Lower leg skin (tissue), 4 donors: ENCODE results near the gene IDH3G. TPM values are rescaled to one million over a fixed set of nuclear protein-coding genes. Genes with fewer than 3 reads are reported as not detected.
A peak's percentile ranks its signal among the peaks of the same experiment; 100 is the strongest.

Source experiments
- DNase-seq, 2 donors: peaks; one replicate each; pipeline ENCODE4 v3.0.0-alpha.2; 2019; ENCODE audit warnings: low spot score in 2 of 2
- H3K4me3 ChIP-seq: fragments of 200-600 bp; sonication (generic); 2 replicates; pipeline ENCODE4 v1.5.1; 2017; ENCODE audit warnings: mild to moderate bottlenecking, low read depth; ENCODE audit not compliant: poor library complexity, severe bottlenecking
- POLR2A ChIP-seq, 2 donors: fragments of 450-650 bp; IDR thresholded peaks; one replicate each; pipeline ENCODE4 v1.6.1; 2016 to 2017; ENCODE audit warnings: antibody characterized with exemption in 2 of 2, mild to moderate bottlenecking in 1 of 2, moderate library complexity in 1 of 2
- WGBS, 2 donors: methylation state at CpG; one replicate each; pipeline ENCODE4 v1.1.5; 2018; 5-methylcytosine and 5-hydroxymethylcytosine counted together
- intact Hi-C: fragments of 100-400 bp; cut with DNase I; formaldehyde crosslinking; loops from one replicate; pipeline ENCODE4 v1.15.0; 2023; ENCODE audit warnings: low total_unique reads
- total RNA-seq, 4 donors: library from RNA; depleted of rRNA; stranded (reverse); fragments of >200 nt; gene quantifications; one replicate each; pipeline ENCODE4 v1.1.0, GENCODE V29; 2016
- TF ChIP-seq, protein P1 (sequence below), 3 donors: fragments of 450-650 bp; IDR thresholded peaks; one replicate each; pipeline ENCODE4 v1.5.1; 2016; ENCODE audit warnings: antibody characterized with exemption in 3 of 3, mild to moderate bottlenecking in 3 of 3, moderate library complexity in 2 of 3

The IDH3G gene
- total RNA-seq, 4 donors from 2014 or later = 66.2 to 94.8 (median 76.1) TPM

DNA sequence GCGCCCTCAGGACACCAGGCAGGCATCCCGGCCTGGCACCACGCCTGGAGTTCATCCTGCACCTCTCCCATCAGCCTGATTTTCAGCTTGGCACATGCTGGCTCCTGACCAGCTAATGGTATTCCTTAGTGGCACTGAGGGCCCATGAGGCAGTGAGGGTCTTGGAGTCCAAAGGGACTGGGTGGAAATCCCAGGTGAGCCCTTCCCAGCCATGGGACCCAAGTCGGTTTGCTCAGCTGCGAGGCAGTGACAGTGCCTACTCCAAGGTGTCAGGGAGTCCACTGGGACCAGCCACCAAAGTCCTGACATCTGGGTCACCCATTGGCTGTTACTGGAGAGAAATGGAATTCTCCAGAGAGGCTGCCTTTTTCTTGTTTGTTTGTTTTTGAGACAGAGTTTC is 5.2 kb upstream of the IDH3G start:
- TF ChIP-seq, protein P1, sequence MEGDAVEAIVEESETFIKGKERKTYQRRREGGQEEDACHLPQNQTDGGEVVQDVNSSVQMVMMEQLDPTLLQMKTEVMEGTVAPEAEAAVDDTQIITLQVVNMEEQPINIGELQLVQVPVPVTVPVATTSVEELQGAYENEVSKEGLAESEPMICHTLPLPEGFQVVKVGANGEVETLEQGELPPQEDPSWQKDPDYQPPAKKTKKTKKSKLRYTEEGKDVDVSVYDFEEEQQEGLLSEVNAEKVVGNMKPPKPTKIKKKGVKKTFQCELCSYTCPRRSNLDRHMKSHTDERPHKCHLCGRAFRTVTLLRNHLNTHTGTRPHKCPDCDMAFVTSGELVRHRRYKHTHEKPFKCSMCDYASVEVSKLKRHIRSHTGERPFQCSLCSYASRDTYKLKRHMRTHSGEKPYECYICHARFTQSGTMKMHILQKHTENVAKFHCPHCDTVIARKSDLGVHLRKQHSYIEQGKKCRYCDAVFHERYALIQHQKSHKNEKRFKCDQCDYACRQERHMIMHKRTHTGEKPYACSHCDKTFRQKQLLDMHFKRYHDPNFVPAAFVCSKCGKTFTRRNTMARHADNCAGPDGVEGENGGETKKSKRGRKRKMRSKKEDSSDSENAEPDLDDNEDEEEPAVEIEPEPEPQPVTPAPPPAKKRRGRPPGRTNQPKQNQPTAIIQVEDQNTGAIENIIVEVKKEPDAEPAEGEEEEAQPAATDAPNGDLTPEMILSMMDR (IDR thresholded peaks at IDR 0.05) = no peak
- no peak for TF ChIP-seq POLR2A (IDR thresholded peaks at IDR 0.05)
- 69 to 82% methylated on average over 3 to 5 of the region's 5 CpGs for WGBS, 2 donors
- intact Hi-C loops = no loop called here
- no peak for DNase-seq
- no peak overlapping the region for H3K4me3 ChIP-seq

DNA sequence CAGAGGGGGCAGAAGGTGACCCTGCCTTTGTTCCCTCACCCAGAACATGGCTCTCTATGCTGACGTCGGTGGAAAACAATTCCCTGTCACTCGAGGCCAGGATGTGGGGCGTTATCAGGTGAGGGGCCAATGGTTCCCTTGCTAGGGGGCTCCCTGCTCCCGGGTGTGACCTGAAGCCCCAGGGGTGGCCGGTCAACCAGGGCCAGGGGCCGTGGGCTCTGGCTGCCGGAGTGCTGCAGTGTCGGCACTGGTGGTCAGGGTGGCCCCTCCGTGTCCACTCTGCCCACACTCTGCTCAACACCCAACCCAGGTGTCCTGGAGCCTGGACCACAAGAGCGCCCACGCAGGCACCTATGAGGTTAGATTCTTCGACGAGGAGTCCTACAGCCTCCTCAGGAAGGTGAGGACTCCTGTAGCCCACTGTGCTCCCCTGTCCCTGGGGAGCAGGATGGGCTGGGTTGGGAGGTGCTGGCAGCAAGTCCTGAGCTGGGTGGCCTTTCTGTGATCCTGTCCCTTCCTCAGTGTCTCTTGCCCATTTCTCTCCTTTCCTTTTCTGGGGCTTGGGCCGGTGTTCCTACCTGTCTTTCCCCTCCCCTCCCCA is 3.3 kb upstream of the IDH3G start:
- TF ChIP-seq POLR2A (IDR thresholded peaks at IDR 0.05) = no peak
- TF ChIP-seq, protein P1 (IDR thresholded peaks at IDR 0.05) = no peak
- intact Hi-C loops = no loop called here
- WGBS, 2 donors = 94 to 100% methylated on average over 3 to 15 of the region's 15 CpGs

DNA sequence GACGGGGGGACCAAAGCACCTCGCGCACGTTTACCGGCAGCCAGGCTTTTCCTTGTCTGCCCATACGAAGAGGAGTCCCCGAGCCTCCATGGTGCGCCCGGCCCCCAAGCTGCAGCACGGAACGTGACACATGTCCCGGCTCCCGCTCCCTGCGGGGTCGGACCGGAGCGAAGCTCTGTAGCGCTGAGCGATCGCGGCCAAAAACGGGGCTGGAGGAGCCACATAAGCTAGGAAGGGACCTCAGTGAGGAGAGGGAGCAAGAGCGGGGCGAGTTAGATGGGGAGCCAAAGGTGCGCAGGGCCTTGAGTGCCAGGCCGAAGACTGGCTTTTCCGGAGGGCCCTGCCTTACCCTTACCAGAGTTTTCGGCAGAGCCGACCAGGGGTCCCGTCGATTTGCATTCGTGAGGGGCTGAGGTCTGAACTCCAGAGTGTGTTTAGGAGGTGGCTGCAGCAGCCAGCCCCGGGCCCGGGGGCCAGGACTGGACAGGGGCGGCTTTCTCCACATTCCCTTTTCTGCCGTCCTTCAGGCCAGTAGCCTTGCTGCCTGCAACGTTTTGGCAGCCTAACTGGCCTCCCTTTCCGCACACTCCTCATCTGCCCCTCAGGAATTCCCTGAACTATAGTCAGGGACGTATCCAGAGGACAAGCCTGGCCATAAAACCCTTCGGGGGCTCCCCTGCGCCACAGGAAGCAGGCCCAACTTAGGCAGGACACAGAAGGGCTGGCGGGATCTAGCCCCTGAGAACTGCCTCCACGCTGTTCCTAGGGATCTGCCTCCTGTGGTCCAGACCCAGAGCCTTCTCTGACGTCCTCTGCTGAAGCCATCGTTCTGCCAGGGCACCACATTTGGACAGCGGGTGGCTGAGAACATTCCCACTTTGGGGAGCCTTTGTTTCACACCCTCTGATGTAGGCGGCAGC is 982 bp upstream of the IDH3G start:
- H3K4me3 ChIP-seq = peak overlapping the region; percentile 60
- DNase-seq = no peak
- intact Hi-C loops = no loop called here
- no peak for TF ChIP-seq POLR2A (IDR thresholded peaks at IDR 0.05)
- TF ChIP-seq, protein P1 (IDR thresholded peaks at IDR 0.05) = no peak
- WGBS, 2 donors = 12 to 46% methylated on average over 26 to 47 of the region's 47 CpGs

More for the DNA sequence above, 3.3 kb upstream of the IDH3G start:
- H3K4me3 ChIP-seq = no peak overlapping the region
- DNase-seq = no peak

DNA sequence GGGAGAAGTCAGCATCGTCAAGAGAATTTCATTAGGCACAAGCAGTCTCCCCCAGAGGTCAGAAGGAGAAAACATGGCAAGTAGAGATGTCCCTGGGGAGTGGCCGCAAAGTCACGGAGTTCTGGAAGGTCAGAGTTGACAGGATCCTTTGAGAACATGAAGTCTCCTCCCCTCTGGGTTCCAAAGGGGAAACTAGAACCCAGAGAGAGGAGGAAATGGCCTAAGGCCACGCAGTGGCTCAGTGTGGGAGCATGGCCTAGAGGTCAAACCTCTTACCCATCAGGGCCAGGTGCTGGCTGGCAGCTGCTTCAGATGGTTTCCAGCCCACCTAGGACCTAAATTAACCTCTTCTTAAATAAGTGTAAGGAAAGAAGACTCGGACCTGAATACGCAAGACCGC is 884 bp downstream of the IDH3G start:
- TF ChIP-seq POLR2A (IDR thresholded peaks at IDR 0.05) = no peak
- TF ChIP-seq, protein P1 (IDR thresholded peaks at IDR 0.05) = no peak
- intact Hi-C loops = no loop called here
- WGBS, 2 donors = 8 to 44% methylated on average over 6 to 7 of the region's 7 CpGs
- DNase-seq = no peak
- peak overlapping the region; percentile 37 for H3K4me3 ChIP-seq

DNA sequence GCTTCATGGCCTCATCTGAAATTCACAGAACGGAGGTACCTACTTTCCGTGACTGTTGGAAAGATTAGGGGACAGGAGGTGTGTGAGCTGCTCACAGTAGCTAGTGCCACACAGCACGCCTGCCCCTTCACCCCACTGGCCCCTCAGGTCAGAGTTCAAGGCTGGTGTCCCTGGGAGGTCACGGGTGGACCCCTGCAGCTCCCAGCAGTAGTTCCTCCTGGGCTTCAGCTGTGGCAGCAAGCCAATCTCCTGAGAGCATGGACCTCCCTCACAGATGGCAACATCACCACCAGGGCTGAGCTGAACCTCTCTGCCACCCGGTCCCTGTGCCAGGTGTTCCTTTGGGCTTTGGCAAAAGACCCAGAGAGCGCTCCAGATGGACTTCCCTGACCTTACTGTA is 1.8 kb downstream of the IDH3G start:
- no peak for TF ChIP-seq POLR2A (IDR thresholded peaks at IDR 0.05)
- TF ChIP-seq, protein P1 (IDR thresholded peaks at IDR 0.05) = no peak
- DNase-seq = no peak
- H3K4me3 ChIP-seq = no peak overlapping the region
- WGBS, 2 donors = 80 to 93% methylated on average over 3 to 6 of the region's 6 CpGs
- intact Hi-C loops = no loop called here
